HepG2 (cell line): ENCODE results near the gene ZNF524. TPM values are rescaled to one million over a fixed set of nuclear protein-coding genes. Genes with fewer than 3 reads are reported as not detected.

Source experiments
- CEBPB ChIP-seq: IDR thresholded peaks from 2 replicates; pipeline ENCODE4 v1.6.1; 2011; ENCODE audit warnings: low read depth, low read length, improper control_type of control experiment, borderline replicate concordance
- CEBPG ChIP-seq: IDR thresholded peaks from 2 replicates; pipeline ENCODE4 v1.6.1; 2016
- FOXA3 ChIP-seq: IDR thresholded peaks from 2 replicates; pipeline ENCODE4 v1.6.1; 2016; ENCODE audit warnings: missing genetic modification reagents, missing compliant biosample characterization
- GABPB1 ChIP-seq: IDR thresholded peaks from 2 replicates; pipeline ENCODE4 v1.6.1; 2016; ENCODE audit warnings: mild to moderate bottlenecking, missing genetic modification reagents, moderate library complexity, missing compliant biosample characterization
- HOXA5 ChIP-seq: sonication (generic); formaldehyde crosslinking; IDR thresholded peaks from 2 replicates; pipeline ENCODE4 v1.4.0; 2020; ENCODE audit warnings: missing genetic modification reagents
- HOXA9 ChIP-seq: sonication (generic); formaldehyde crosslinking; IDR thresholded peaks from 2 replicates; pipeline ENCODE4 v1.8.1; 2022; ENCODE audit warnings: missing genetic modification reagents, mild to moderate bottlenecking, moderate library complexity, borderline replicate concordance
- JDP2 ChIP-seq: sonication (generic); formaldehyde crosslinking; IDR thresholded peaks from 2 replicates; pipeline ENCODE4 v1.8.1; 2022; ENCODE audit warnings: missing genetic modification reagents, borderline replicate concordance
- NFRKB ChIP-seq: fragments of 450-650 bp; IDR thresholded peaks from 2 replicates; pipeline ENCODE4 v1.6.1; 2017
- PBX2 ChIP-seq: IDR thresholded peaks from 2 replicates; pipeline ENCODE4 v1.6.1; 2016; ENCODE audit warnings: control low read depth
- PHF21A ChIP-seq: sonication (generic); formaldehyde crosslinking; IDR thresholded peaks from 2 replicates; pipeline ENCODE4 v1.5.0; 2020; ENCODE audit warnings: mild to moderate bottlenecking, missing genetic modification reagents
- RARA ChIP-seq: IDR thresholded peaks from 2 replicates; pipeline ENCODE4 v1.6.1; 2016; ENCODE audit warnings: missing genetic modification reagents, missing compliant biosample characterization
- THAP7 ChIP-seq: sonication (generic); formaldehyde crosslinking; IDR thresholded peaks from 2 replicates; pipeline ENCODE4 v1.8.1; 2023; ENCODE audit warnings: mild to moderate bottlenecking, missing genetic modification reagents
- TOE1 ChIP-seq: sonication (generic); formaldehyde crosslinking; IDR thresholded peaks from 2 replicates; pipeline ENCODE4 v1.4.0; 2020; ENCODE audit warnings: mild to moderate bottlenecking, missing genetic modification reagents
- YEATS4 ChIP-seq: sonication (generic); formaldehyde crosslinking; IDR thresholded peaks from 2 replicates; pipeline ENCODE4 v1.4.0; 2020; ENCODE audit warnings: missing genetic modification reagents, borderline replicate concordance
- ZBTB7A ChIP-seq: sonication (generic); formaldehyde crosslinking; IDR thresholded peaks from 2 replicates; pipeline ENCODE4 v1.8.0; 2022; ENCODE audit warnings: mild to moderate bottlenecking, missing genetic modification reagents
- ZNF124 ChIP-seq: sonication (generic); formaldehyde crosslinking; IDR thresholded peaks from 2 replicates; pipeline ENCODE4 v1.4.0; 2020; ENCODE audit warnings: missing genetic modification reagents
- ZNF142 ChIP-seq: sonication (generic); formaldehyde crosslinking; IDR thresholded peaks from 2 replicates; pipeline ENCODE4 v1.4.0; 2020; ENCODE audit warnings: missing genetic modification reagents
- ZNF263 ChIP-seq: sonication (generic); formaldehyde crosslinking; IDR thresholded peaks from 2 replicates; pipeline ENCODE4 v1.4.0; 2020; ENCODE audit warnings: missing genetic modification reagents
- ZNF749 ChIP-seq: sonication (generic); formaldehyde crosslinking; IDR thresholded peaks from 2 replicates; pipeline ENCODE4 v1.8.0; 2022; ENCODE audit warnings: mild to moderate bottlenecking, missing genetic modification reagents, moderate library complexity, borderline replicate concordance
- ZSCAN22 ChIP-seq: sonication (generic); formaldehyde crosslinking; IDR thresholded peaks from 2 replicates; pipeline ENCODE4 v1.4.0; 2020; ENCODE audit warnings: mild to moderate bottlenecking, missing genetic modification reagents
- ZUFSP ChIP-seq: sonication (generic); formaldehyde crosslinking; IDR thresholded peaks from 2 replicates; pipeline ENCODE4 v1.9.0; 2021; ENCODE audit warnings: missing genetic modification reagents, mild to moderate bottlenecking, borderline replicate concordance
- polyA plus RNA-seq, 8 experiments: library from polyadenylated mRNA; depleted of rRNA in 3 of 8; stranded (reverse) in 7 of 8; unstranded in 1 of 8; fragments of >200 nt; fragmentation: Illumina TruSeq in 4 of 8; extraction: Trizol in 4 of 8; gene quantifications; 2 replicates each; pipeline versions ENCODE4 v1.2.1 to v1.2.3, GENCODE V29; 2011 to 2016; ENCODE audit warnings: low read depth in 4 of 8, missing spikeins in 1 of 8, mixed read lengths in 1 of 8; ENCODE audit not compliant: insufficient read depth in 1 of 8
- total RNA-seq, 5 experiments: library from RNA; depleted of rRNA; stranded (reverse); fragments of >200 nt; fragmentation: Illumina TruSeq; extraction: Trizol; gene quantifications; 2 replicates each; pipeline ENCODE4 v1.2.3, GENCODE V29; 2016; ENCODE audit warnings: low read depth in 1 of 5

ZNF524 gene
- total and polyA plus RNA-seq, 2 of the 13 experiments (the other 11 are each of a cell fraction or from before 2014, with no cell fraction given) = 3.2 to 4.6 TPM

GRCh38 chr19:55642153-55643002, 42.3 kb downstream of the ZNF524 start (continued):
- TF ChIP-seq ZUFSP (CRISPR knock-in tag) = no peak
- TF ChIP-seq ZNF124 (CRISPR knock-in tag) = no peak
- TF ChIP-seq HOXA5 = no peak
- TF ChIP-seq PBX2 = no peak
- TF ChIP-seq ZBTB7A (CRISPR knock-in tag) = no peak
- TF ChIP-seq ZNF142 = peak; percentile 57; the same call in 1 of the 2 replicates
- no peak for TF ChIP-seq ZSCAN22 (CRISPR knock-in tag)
- TF ChIP-seq PHF21A = no peak
- TF ChIP-seq THAP7 (CRISPR knock-in tag) = no peak
- no peak for TF ChIP-seq CEBPG
- TF ChIP-seq FOXA3 (CRISPR knock-in tag) = no peak
- no peak for TF ChIP-seq ZNF263 (CRISPR knock-in tag)
- TF ChIP-seq ZNF749 (CRISPR knock-in tag) = no peak
- no peak for TF ChIP-seq NFRKB
- no peak for TF ChIP-seq JDP2 (CRISPR knock-in tag)
- no peak for TF ChIP-seq RARA (CRISPR knock-in tag)
- no peak for TF ChIP-seq YEATS4 (CRISPR knock-in tag)
- peak; percentile 35 for TF ChIP-seq GABPB1 (CRISPR knock-in tag)
- no peak for TF ChIP-seq HOXA9 (CRISPR knock-in tag)
- TF ChIP-seq TOE1 (CRISPR knock-in tag) = no peak
- TF ChIP-seq CEBPB = no peak
